NCI-H345 (cell line): Measurements from ENCODE around the gene POLR2M.

ENCODE experiments used
- DNase-seq: peaks from one replicate; lab custom pipeline; 2025; lab: John Stamatoyannopoulos, UW

The POLR2M gene

DNA sequence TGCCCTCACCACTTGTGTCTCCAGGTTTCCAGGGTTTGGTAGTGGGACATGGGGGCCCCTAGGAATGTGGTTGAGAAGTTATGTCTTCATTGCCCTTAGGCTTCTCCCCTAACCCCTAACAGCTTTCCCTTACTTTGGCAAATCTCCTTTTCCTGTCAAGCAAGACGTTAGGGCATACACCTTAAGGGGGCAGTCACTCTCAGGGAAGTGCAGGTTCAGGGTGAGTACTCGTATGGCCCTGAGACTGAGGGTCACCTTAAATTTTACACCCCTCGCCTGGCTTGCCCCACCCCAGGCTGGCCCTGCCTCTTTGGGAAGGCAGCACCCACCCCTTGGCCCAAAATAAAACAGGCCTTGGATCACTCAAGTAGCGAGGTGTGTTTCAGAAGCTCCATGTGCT lies 33.5 kb downstream of the POLR2M start:
- no peak for DNase-seq

DNA sequence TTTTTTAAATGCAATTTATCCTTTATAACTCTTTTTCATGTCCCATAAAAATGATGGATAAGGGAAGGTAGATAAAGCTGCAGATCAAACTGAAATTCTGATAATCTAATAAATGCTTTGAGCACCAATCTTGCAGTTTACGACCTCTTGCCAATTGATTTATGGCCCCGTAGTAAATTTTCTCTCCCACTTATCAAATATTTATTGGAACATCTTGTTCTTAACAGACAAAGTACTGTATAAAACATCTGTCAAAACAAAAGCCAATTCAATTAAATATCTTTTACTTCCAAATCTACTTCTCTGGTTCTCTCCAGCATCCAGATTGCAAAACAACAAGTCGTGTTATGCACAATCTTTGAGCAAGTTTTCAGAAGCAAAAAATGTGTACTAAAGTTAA lies 34.6 kb downstream of the POLR2M start:
- DNase-seq: no peak

DNA sequence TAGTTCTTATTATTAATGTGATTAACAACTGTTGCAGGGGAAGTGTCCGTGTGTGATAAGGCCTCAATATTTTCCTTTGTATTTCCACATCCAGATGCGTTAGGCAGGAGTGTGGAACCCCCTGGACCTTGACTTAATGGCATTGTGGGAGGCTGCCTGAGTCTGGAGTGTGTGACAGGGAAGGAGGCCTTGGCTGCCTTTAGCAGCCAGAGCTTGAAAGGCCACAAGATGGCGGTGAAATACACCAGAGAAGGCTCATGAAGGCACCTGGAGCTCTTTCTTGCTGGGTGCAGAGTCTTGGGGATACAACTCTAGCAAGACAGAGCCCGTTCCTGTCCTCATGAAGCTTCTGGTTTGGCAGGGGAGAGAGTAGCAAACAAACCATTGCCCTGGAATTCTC lies 36.9 kb downstream of the POLR2M start:
- DNase-seq: no peak

DNA sequence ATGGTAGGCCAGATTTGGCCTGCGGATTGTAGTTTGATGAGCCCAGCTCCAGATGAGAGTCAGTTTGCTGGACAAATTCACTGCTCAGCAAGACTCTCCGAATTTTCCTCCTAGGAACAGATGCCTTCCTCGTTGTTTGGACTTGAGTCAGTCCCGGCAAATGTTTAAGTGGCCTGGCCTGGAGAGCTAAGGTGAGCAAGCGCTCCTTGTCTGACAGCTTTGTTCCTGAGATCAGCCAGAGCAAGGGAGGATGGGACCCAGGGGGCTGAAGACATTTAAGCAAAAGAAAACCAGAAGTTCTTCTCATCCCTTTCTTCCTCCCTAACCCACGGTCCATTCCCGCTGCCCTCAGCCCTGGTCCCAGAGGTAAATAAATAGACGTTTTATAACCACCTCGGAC lies 40.3 kb downstream of the POLR2M start:
- DNase-seq: no peak

DNA sequence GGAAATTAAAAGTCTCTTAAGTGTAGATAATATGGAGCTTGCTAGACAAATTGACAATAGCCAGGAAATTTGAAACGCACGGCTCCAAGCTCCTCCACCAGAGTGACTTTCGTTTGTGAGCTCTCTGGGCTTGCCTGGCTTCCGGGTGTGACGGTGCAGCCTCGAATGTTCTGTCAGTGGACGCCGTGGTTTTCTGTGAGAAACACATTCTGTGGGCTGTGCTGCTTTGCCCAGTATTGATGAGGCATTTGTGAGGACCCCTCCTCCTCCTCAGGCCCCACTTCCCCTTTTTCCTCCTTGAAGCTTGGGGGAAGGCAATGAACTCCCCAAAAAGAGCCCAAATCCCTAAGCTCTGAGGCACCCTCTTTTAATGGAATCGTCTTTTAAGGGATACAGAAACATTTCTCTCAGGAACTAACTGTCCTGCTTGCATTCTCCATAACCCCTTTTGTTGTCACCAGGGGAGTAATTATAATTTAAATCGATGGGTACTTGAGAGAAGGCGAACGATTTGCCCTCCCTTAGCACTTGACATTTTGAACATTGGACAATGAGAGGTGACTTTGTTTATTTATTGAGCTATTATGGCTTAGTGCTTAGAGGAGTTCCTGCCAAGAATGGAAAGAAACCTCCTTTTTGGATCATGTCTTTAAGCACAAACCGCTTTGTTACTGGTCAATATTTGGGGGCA lies 40.8 kb downstream of the POLR2M start:
- no peak for DNase-seq

DNA sequence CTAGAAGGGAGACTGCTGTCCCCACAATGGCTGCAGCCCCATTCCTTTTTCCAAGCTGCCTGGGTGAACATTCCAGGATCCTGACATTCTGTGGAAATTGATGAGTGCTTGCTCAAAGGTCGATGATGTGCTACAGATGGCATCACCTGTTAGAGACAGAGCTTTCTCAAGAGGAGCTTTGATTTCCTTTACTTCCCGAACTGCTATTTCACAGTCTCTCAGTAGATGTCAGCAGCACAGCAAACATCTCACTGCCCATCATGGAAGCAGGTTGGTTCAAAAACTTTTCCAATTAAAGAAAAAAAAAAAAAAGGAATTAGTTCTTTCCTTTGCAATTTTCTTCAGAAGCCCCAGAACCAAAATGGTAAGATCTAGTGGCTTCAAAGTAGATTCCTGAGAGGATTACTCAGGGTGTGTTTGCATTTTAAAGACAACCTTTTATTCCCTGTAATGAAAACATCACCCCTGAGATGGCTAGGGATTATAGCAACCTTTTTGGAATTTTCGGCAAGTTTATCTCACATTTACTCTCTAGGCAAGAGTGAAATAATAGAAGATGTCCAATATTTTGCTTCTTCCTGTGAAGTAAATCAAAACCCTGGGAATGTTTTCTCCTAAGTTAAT lies 44.8 kb downstream of the POLR2M start:
- DNase-seq: no peak

DNA sequence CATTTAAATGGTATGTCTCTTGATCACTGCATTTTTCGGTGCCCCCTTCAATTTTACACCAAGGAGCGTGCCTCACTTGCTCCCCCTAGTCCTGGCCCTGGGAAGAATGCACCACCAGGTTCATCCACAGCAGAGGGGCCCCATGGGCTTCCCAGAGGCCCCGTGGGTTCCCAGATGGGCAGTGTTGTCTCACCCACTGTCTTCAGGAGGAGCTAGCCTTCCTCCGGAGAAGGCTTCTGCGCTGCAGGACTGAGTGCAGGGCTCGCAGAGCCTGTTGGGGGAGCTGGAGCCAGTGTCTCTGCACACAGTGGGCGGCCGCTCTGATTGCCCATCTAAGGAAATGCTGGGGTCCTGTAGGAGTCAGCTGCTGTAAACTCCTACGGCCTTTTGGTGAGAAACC lies 45.9 kb downstream of the POLR2M start:
- no peak for DNase-seq

DNA sequence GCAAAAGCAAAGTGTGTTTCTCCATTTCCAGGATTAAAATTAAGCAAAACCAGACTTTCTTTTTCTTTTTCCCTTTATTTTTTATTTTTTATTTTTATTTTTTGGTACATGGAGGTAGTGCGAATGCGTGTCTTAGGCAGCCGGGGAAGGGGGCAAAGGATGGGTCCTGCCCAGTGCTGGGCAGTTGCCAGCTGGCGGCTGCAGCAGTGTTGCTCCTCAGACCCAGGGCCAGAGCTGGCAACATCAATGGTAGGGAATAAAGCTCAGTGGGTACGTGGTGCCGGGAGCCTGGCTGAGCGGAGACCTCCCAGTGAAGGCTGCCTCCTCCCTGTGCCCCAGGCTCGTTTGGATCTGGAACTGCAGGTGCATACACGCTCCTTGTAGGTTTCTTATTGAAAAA lies 46.3 kb downstream of the POLR2M start:
- no peak for DNase-seq

DNA sequence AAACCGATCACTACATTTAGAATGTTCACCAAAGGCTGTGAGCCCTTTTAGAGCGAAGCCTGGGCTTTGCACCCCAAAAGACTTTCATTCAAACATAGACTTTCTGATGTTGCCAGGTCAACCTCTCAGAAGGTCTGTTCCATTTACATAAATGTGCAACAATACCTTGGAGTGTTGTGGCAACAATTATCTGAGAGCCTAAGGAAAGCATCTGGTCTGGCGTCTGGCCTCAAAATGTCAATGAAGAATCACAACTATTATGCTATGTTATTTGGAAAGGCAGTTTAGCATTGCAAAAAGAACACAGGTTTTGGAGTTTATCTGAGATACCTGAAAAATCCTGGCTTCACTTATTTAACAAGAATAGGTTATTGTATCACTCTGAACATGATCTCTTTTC lies 50.0 kb downstream of the POLR2M start:
- no peak for DNase-seq

DNA sequence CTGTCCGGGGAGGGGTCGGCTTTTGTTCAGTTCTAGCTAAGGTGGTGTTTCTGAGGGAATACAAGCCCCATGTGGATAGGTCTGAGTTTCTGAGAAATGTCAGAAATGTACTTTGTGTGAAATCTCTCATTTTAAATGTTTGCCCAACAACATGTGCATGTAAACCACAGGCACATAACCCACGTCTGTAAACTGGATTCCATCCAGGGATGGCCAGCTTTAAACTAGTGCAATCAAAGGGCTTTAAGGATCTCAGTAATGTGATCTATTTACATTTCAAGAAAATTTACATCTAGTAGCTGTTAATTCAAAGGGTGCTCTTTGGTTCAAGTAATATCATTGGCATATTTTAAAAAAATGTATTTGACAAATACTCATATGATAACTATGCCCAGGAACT lies 52.0 kb downstream of the POLR2M start:
- no peak for DNase-seq

DNA sequence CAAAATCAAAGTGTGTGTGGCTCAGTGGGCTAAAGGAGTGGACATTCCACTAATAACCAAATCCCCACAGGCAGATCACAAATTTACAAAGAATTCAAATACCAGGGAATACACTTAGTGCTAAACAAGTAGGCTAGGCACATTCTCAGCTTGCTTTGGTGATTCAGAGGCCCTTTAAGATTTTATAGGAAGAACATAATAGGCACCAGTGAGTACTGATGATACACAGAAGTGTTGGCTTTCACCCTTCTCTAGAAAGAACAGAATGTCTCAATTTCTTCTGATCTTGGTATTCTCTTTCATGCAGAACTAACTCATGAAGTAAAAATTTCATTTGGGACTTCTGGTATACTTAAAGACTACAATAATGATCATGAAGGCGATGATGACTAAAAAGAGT lies 55.0 kb downstream of the POLR2M start:
- DNase-seq: no peak

DNA sequence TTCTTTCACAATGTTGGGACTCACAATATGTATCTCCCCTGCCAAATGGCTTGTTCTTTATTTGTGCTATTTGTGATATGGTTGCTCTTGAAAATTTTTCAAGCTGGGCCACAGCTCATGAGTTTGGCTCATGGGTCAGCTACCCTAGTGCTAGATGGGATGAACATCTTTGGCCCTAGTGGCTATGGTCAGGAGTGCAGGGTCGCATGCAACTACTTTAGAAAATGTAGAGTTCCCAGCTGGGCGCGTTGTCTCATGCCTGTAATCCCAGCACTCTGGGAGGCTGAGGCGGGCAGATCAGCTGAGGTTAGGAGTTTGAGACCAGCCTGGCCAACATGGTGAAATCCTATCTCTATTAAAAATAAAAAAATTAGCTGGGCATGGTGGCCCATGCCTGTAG lies 55.8 kb downstream of the POLR2M start:
- DNase-seq: no peak

DNA sequence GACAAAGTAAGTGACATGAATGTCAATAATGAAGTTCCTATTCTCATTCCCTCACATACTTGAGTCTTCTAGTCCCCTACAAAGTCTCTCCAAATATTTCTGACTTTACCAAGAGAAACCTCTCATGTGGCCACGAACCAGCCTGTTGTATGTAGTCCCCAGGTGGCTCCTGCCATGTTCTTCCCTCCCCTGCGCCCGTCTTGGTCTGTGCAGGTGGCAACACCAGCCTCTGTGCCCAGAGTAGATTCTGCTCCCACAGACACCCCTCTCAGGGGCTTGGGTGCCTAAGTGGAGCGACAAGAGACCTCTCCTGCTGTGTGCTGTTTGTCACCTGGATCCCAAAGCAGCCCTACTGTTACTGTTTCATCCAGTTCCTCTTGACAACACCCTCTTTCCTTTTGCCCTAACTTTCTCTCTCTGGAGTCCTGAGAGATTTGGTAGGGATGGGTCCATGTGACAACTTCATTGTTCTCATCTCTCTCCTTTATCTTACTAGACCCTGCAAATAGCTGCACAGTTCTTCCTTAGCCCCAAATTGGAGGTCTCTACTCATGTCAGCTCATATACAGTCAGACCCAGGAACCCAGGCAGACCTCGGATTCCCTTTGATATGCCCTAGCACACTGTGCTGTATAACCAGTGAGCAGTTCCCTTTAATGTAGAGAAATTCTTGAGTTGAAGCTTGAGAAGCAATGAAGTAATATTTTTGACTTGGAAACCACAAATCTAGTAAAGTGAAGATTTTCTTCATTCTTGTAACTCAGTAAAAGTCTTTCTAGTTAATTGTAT lies 56.9 kb downstream of the POLR2M start:
- DNase-seq: no peak
